Subcutaneous abdominal adipose tissue (tissue), 5 donors: Measurements from ENCODE around the gene GINS1.

Experiments
- H3K27ac ChIP-seq: one replicate; pipeline ENCODE4 v1.7.0; 2013; ENCODE audit warnings: low read depth, mild to moderate bottlenecking, inconsistent platforms, low read length, moderate library complexity
- H3K27me3 ChIP-seq, 5 donors: one replicate each; pipeline ENCODE4 v1.7.0; 2013; ENCODE audit warnings: low read length in 5 of 5, inconsistent platforms in 1 of 5; ENCODE audit not compliant: control insufficient read depth in 5 of 5, insufficient read depth in 4 of 5
- H3K36me3 ChIP-seq, 5 donors: one replicate each; pipeline ENCODE4 v1.7.0; 2013; ENCODE audit warnings: low read length in 5 of 5; ENCODE audit not compliant: control insufficient read depth in 5 of 5, insufficient read depth in 5 of 5
- H3K4me1 ChIP-seq, 5 donors: one replicate each; pipeline ENCODE4 v1.7.0; 2013; ENCODE audit warnings: low read length in 5 of 5, mild to moderate bottlenecking in 3 of 5, moderate library complexity in 1 of 5; ENCODE audit not compliant: control insufficient read depth in 5 of 5, insufficient read depth in 5 of 5
- H3K4me3 ChIP-seq, 5 donors: one replicate each; pipeline ENCODE4 v1.7.0; 2013; ENCODE audit warnings: low read length in 5 of 5, low read depth in 1 of 5
- H3K9ac ChIP-seq, 5 donors: one replicate each; pipeline ENCODE4 v1.7.0; 2013; ENCODE audit warnings: low read length in 5 of 5, mild to moderate bottlenecking in 4 of 5, moderate library complexity in 3 of 5
- H3K9me3 ChIP-seq, 5 donors: one replicate each; pipeline ENCODE4 v1.7.0; 2013; ENCODE audit warnings: low read length in 5 of 5; ENCODE audit not compliant: control insufficient read depth in 5 of 5
- donor health status: healthy.
- donor health status: healthy.
- donor health status: healthy.
- donor health status: healthy.
- donor health status: healthy.

Gene GINS1

DNA sequence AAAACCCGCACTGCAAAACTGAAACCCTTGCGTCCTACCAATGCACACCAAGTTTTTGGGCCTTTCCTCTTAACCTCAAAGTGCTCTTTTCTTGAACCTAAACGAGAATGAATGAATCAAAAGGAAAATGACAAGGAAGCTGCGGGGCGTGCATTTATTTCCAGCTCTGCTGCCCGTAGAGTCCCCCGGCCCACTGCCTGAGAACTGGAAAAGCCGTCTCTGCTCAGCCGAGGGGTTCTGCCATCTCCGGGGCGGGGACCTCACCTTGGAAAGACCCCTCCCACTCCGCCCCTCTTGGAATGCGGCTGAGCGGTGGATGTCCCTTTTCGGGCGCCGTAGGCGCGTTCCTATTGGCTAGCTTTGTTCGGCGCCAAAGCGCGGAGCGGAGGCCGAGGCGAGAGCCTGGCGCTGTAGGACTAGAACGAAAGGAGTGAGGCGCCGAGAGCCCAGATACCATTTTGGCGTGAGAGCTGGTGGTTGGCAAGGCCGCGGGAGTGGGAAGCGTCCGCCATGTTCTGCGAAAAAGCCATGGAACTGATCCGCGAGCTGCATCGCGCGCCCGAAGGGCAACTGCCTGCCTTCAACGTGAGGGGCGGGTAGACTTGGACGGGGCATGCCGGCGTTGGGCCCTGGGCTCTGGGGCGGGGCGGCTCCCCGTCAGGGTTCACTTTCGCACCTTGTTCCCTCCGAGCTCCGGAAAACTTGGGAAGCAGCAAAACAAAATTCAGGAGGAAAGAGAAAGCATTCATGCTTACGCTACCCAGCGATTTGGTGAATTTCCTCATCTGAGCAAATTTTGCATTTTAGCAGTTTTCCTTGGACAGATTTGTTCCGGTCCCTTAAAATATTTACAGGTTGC, at the start of gene GINS1:
GINS1 (plus strand) TSS at position 363 of the 859 bp plus-strand sequence; CDS start at position 511, 148 bp downstream.
- H3K27me3 ChIP-seq: no peaks in the 10 kb centered on the region
- H3K4me3 ChIP-seq: peak within 1 kb of the TSS; percentile 77 to 88 (median 84)
- no peaks in the 10 kb centered on the region for H3K36me3 ChIP-seq
- H3K4me1 ChIP-seq: peaks cover 3 to 18% (median 15%) of the 10 kb centered on the region in 5 donors
- H3K27ac ChIP-seq: peak within 1 kb of the TSS; percentile 37
- peak within 1 kb of the TSS; percentile 42 to 91 (median 77) for H3K9ac ChIP-seq
- H3K9me3 ChIP-seq: peaks cover 0 to 18% (median 13%) of the 10 kb centered on the region in 5 donors

GRCh38 chr20:25360631-25361286, 46.7 kb upstream of the GINS1 start:
- Histone ChIP-seq H3K27ac (no peak overlapping the region), H3K36me3 (no peaks in the 10 kb centered on the region), H3K4me3 (peak overlapping the region in 1 of 5 donors; percentile 3), H3K27me3 (no peaks in the 10 kb centered on the region), H3K9me3 (no peaks in the 10 kb centered on the region), H3K4me1 (peaks cover 0 to 15% (median 0%) of the 10 kb centered on the region in 5 donors), H3K9ac (no peak overlapping the region)

DNA sequence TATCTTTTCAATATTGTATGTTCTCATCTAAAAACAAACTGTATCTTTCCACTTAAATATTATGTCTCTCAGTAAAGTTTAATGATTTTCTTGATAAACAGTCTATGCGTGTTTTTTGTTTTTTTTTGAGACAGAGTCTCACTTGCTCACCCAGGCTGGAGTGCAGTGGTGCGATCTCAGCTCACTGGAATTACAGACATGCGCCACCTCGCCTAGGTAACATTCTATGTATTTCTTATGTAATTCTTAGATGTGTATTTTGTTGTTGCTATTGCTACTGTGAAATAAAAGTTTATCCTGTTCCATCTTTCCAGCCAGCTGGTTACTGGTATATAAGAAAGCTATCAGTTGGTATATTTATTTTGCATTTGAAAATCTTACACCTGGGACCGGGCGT, 46.2 kb upstream of the GINS1 start:
- H3K27me3 ChIP-seq: no peaks in the 10 kb centered on the region
- peaks cover 0 to 10% (median 0%) of the 10 kb centered on the region in 5 donors for H3K4me1 ChIP-seq
- H3K9me3 ChIP-seq: no peaks in the 10 kb centered on the region
- no peak overlapping the region for H3K9ac ChIP-seq
- H3K36me3 ChIP-seq: no peaks in the 10 kb centered on the region
- H3K4me3 ChIP-seq: no peak overlapping the region
- no peak overlapping the region for H3K27ac ChIP-seq

DNA sequence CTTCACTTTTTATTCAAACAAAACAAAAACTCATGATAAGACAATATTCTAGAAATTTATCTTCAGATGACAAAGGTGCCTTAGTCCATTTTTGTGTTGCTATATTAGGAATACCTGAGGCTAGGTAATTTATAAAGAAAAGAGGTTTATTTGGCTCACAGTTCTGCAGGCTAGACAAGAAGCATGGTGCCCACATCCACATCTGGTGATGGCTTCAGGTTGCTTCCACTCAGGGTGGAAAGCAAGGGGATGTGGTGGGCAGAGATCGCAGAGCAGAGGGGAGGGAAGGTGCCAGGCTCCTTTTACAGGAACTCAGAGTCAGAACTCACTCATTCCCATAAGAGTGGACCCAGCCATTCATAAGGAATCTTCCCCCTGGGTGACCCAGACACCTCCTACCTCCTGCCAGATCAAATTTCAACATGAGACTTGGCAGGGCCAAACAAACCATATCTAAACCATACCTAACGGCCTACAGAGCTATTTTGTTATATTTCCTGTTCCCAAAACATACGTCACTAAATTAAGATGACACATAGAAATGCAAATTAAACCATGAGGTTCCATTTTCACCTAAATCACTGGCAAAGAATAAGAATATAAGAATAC, 43.2 kb upstream of the GINS1 start:
- Histone ChIP-seq H3K9ac (no peak overlapping the region), H3K27ac (no peak overlapping the region), H3K4me3 (no peak overlapping the region), H3K36me3 (no peaks in the 10 kb centered on the region), H3K4me1 (peaks cover 0 to 4% (median 0%) of the 10 kb centered on the region in 5 donors), H3K27me3 (no peaks in the 10 kb centered on the region), H3K9me3 (no peaks in the 10 kb centered on the region)

DNA sequence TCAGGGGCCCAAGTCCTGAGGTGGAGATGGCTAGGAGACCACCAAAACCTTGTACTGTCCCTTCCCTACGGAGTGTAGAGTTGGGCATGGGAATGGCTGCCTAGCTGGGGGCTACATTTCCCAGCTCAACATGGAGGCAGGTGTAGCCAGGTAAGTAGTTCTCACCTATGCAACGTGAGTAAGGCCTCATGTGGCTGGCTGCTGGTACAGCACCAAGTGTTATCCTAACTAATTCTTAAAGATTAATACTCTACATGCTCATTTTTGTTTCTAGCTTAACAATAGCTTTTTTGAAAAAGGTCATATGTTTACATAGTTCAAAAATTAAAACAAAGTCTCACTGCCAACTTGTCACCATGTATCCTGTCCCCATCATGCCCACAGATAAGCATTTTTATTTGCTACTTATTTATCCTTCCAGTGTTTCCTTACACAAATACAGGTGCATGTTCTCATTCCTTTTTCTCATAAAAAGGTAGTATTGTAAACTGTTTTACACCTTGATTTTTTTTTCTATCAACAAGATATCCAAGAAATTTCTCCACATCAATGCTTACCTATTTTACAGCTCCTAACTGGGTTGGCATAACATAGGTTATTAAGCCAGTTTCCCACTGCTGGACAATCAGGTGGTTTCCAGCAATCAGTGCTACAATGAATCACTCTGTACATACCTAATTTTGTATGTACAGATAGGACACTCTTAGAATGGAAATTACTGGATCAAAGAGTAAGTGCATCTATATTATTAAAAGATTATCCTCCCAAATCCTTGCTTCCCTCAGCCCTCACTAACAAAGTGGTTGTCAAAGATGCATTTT, 42.4 kb upstream of the GINS1 start:
- no peaks in the 10 kb centered on the region for H3K27me3 ChIP-seq

GRCh38 chr20:25368526-25368925, 38.9 kb upstream of the GINS1 start:
- no peak overlapping the region for H3K9ac ChIP-seq
- no peaks in the 10 kb centered on the region for H3K4me1 ChIP-seq
- H3K4me3 ChIP-seq: no peak overlapping the region
- no peaks in the 10 kb centered on the region for H3K27me3 ChIP-seq
- no peaks in the 10 kb centered on the region for H3K36me3 ChIP-seq
- H3K27ac ChIP-seq: no peak overlapping the region
- no peaks in the 10 kb centered on the region for H3K9me3 ChIP-seq

More for the DNA sequence above, 42.4 kb upstream of the GINS1 start:
- H3K36me3 ChIP-seq: no peaks in the 10 kb centered on the region
- no peak overlapping the region for H3K9ac ChIP-seq
- H3K4me3 ChIP-seq: no peak overlapping the region
- H3K27ac ChIP-seq: no peak overlapping the region
- H3K4me1 ChIP-seq: peaks cover 0 to 4% (median 0%) of the 10 kb centered on the region in 5 donors
- no peaks in the 10 kb centered on the region for H3K9me3 ChIP-seq

- Histone ChIP-seq H3K36me3 (no peaks in the 10 kb centered on the region), H3K9ac (no peak overlapping the region), H3K9me3 (no peaks in the 10 kb centered on the region), H3K4me3 (no peak overlapping the region), H3K27me3 (no peaks in the 10 kb centered on the region), H3K4me1 (no peaks in the 10 kb centered on the region), H3K27ac (no peak overlapping the region)
Measured at GRCh38 chr20:25368976-25369375, 38.5 kb upstream of the GINS1 start.

DNA sequence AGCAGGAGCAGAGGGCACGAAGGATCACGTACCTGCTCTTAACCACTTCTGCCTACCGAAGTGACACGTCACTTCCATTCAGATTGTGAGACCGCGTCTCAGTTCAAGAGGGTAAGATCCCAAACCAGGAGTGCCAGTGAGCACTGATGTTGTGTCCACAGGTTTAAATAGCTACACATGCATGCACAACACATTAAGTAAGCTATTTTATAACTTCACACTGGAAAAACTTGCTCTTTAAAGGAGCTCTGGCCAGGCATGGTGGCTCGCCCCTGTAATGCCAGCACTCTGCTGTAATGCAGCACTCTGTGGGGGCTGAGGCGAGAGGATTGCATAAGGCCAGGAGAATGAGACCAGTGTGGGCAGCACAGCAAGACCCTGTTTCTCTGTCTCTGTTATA, 37.9 kb upstream of the GINS1 start:
- no peaks in the 10 kb centered on the region for H3K9me3 ChIP-seq

DNA sequence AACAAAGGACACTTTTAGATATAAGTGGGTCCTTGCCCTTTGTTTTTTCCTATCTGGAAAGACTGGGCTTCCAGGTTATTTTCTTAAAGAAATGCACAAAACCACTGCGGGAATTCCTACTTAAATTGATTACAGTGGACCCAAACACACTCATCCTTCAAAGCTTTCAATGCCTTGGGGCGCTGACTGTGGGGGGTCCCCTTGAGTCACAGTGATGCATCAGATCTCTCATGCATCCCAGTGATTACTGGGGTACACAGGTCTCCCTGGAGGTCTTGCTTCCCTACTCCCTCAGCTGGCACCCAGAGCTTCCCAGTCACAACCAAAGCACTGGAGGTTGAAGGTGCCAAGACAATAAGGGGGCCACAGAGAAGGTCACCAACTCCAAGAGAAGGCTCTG, 37.5 kb upstream of the GINS1 start:
- H3K9ac ChIP-seq: no peak overlapping the region
- H3K36me3 ChIP-seq: no peaks in the 10 kb centered on the region
- no peak overlapping the region for H3K27ac ChIP-seq
- H3K27me3 ChIP-seq: no peaks in the 10 kb centered on the region
- H3K9me3 ChIP-seq: no peaks in the 10 kb centered on the region
- no peak overlapping the region for H3K4me3 ChIP-seq
- H3K4me1 ChIP-seq: no peaks in the 10 kb centered on the region

More for the DNA sequence above, 37.9 kb upstream of the GINS1 start:
- H3K27me3 ChIP-seq: no peaks in the 10 kb centered on the region
- no peak overlapping the region for H3K4me3 ChIP-seq
- H3K27ac ChIP-seq: no peak overlapping the region
- no peak overlapping the region for H3K9ac ChIP-seq
- no peaks in the 10 kb centered on the region for H3K4me1 ChIP-seq
- H3K36me3 ChIP-seq: no peaks in the 10 kb centered on the region
